BJ (cell line): ENCODE data around the gene RPL11. TPM values are rescaled to one million over a fixed set of nuclear protein-coding genes. Genes with fewer than 3 reads are reported as not detected.

Experiments used
- CTCF ChIA-PET: fragments of 350-600 bp; formaldehyde crosslinking; extraction: SDS; loops from one replicate; lab custom pipeline; 2021; ENCODE audit warnings: antibody characterized with exemption, inconsistent platforms; lab: Yijun Ruan, JAX
- POLR2A ChIA-PET: fragments of 300-600 bp; sonication (Branson Sonifier 250); formaldehyde crosslinking; extraction: SDS; loops from one replicate; lab custom pipeline; 2021; ENCODE audit warnings: antibody characterized with exemption; lab: Charles Lee
- DNase-seq: peaks from one replicate; pipeline ENCODE4 v3.0.0-alpha.2; 2011; ENCODE audit warnings: low read depth
- H3K27me3 ChIP-seq: 2 replicates; pipeline ENCODE4 v1.6.0; 2011; ENCODE audit warnings: low read length; ENCODE audit not compliant: control insufficient read depth, insufficient read depth
- H3K36me3 ChIP-seq: 2 replicates; pipeline ENCODE4 v1.5.1; 2011; ENCODE audit warnings: low read length; ENCODE audit not compliant: control insufficient read depth, insufficient read depth
- H3K4me3 ChIP-seq: 2 replicates; pipeline ENCODE4 v1.5.1; 2011; ENCODE audit warnings: low read depth, mild to moderate bottlenecking, control low read depth, low read length
- polyA plus RNA-seq: library from polyadenylated mRNA; depleted of rRNA; stranded (reverse); fragments of >200 nt; gene quantifications from 2 replicates; pipeline ENCODE4 v1.2.3, GENCODE V29; 2011
- TF ChIP-seq, protein P1 (sequence below): IDR thresholded peaks from 2 replicates; pipeline ENCODE4 v1.5.1; 2011; ENCODE audit warnings: low read depth, mild to moderate bottlenecking, control low read depth, inconsistent platforms, low read length, moderate library complexity; ENCODE audit not compliant: insufficient read depth

The RPL11 gene
- polyA plus RNA-seq, 1 experiment = 1,288 TPM

DNA sequence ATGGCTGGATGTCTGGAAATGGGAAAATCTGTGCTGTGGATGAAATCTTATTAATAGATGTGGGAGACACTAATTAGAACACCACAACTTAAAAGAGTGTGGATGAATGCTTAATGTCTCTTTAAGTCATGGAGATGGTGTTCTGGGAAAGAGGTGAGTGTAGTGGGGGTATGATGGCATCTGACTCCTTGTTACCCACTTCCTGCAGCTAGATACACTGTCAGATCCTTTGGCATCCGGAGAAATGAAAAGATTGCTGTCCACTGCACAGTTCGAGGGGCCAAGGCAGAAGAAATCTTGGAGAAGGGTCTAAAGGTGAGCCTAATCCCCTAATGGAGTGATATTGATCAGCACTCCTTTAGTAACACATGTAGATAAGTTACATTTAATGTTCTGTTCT lies 2.0 kb downstream of the RPL11 start:
- POLR2A ChIA-PET = interaction anchor here (0.6 kb wide), 1 partner anchor 28 kb away, joined by 5 read pairs; no protein-coding TSS in a partner anchor
- DNase-seq = no peak
- CTCF ChIA-PET = interaction anchor here (1.4 kb wide), 1 partner anchor 29 kb away, joined by 3 read pairs; no protein-coding TSS in a partner anchor
- TF ChIP-seq, protein P1, sequence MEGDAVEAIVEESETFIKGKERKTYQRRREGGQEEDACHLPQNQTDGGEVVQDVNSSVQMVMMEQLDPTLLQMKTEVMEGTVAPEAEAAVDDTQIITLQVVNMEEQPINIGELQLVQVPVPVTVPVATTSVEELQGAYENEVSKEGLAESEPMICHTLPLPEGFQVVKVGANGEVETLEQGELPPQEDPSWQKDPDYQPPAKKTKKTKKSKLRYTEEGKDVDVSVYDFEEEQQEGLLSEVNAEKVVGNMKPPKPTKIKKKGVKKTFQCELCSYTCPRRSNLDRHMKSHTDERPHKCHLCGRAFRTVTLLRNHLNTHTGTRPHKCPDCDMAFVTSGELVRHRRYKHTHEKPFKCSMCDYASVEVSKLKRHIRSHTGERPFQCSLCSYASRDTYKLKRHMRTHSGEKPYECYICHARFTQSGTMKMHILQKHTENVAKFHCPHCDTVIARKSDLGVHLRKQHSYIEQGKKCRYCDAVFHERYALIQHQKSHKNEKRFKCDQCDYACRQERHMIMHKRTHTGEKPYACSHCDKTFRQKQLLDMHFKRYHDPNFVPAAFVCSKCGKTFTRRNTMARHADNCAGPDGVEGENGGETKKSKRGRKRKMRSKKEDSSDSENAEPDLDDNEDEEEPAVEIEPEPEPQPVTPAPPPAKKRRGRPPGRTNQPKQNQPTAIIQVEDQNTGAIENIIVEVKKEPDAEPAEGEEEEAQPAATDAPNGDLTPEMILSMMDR = no peak
- no peaks in the 10 kb centered on the region for H3K27me3 ChIP-seq
- H3K36me3 ChIP-seq = peaks cover 14% of the 10 kb centered on the region
- no peak overlapping the region for H3K4me3 ChIP-seq

DNA sequence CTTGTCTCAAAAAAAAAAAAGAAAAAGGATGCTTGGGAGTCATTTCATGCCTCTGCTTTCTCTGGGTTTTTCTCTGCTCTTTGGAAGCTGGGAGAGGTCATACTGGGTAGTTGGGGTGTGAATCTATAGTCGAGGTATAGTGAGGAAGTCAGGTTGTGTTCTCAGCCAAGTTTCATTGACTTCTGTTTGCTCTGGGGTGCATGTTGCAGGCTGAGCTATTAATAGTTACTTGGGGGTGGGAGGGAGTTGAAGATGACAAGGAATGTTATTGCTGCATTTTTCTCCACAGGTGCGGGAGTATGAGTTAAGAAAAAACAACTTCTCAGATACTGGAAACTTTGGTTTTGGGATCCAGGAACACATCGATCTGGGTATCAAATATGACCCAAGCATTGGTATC lies 2.8 kb downstream of the RPL11 start:
- Histone ChIP-seq H3K36me3 (peaks cover 16% of the 10 kb centered on the region), H3K4me3 (no peak overlapping the region), H3K27me3 (no peaks in the 10 kb centered on the region)
- ChIA-PET POLR2A (interaction anchor here (0.7 kb wide), 1 partner anchor 18 kb away, joined by 7 read pairs; no protein-coding TSS in a partner anchor), CTCF (interaction anchor here (0.6 to 1.4 kb wide), 3 partner anchors 30 to 1215 kb away, joined by 3 read pairs; no protein-coding TSS in a partner anchor)
- no peak for DNase-seq
- TF ChIP-seq, protein P1 = no peak

DNA sequence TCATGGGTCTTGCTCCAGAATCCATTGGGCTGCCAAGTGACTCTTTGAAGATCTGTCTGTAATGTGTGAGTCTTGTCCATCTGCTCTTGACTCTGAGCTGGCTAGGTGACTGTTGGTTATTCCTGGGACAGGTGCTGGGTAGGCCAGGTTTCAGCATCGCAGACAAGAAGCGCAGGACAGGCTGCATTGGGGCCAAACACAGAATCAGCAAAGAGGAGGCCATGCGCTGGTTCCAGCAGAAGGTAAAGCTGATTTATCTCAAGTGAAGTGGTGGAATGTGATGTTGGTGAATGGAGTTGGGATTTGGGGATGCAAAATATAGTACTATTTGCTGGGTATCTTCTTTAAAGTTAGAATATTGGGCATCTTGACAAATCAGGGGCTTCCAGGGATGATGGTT lies 4.1 kb downstream of the RPL11 start:
- POLR2A ChIA-PET = no interaction called here

DNA sequence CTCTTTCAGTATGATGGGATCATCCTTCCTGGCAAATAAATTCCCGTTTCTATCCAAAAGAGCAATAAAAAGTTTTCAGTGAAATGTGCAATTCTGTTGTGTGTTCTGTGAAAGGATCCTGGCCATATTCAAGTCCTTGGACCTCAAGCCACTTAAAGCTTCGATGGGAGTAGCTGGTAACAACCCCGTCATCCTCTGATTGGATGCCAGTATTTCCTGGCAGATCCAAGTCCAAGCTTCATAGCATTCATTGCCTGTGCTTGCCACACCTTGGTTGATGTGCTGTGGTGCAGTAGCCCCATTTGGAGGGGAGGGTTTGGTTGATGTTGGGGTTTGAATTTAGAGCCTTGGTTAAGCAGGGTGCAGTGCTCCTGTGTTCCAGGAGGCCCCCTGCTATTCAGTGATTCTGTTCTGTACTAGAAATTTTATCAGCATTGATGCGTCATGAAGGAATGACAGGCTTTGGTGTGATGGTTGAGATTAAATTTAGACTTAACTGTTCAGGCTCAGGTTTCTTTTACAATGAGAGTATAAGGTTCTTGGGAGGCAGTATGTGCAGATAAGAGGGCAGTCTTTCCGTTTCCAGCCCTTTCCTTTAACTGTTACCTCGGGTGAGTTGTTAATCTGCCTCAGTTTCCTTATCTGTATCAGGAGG lies 4.9 kb downstream of the RPL11 start:
- TF ChIP-seq, protein P1 = no peak
- no peaks in the 10 kb centered on the region for H3K27me3 ChIP-seq
- no peak overlapping the region for H3K4me3 ChIP-seq
- POLR2A ChIA-PET = no interaction called here
- DNase-seq = no peak
- CTCF ChIA-PET = no interaction called here
- H3K36me3 ChIP-seq = peaks cover 27% of the 10 kb centered on the region

More for the DNA sequence above, 4.1 kb downstream of the RPL11 start:
- Histone ChIP-seq H3K27me3 (no peaks in the 10 kb centered on the region), H3K36me3 (peaks cover 23% of the 10 kb centered on the region), H3K4me3 (no peak overlapping the region)
- CTCF ChIA-PET = interaction anchor here (1.0 kb wide), 1 partner anchor 60 kb away, joined by 3 read pairs; no protein-coding TSS in a partner anchor
- DNase-seq = no peak
- TF ChIP-seq, protein P1 = no peak

DNA sequence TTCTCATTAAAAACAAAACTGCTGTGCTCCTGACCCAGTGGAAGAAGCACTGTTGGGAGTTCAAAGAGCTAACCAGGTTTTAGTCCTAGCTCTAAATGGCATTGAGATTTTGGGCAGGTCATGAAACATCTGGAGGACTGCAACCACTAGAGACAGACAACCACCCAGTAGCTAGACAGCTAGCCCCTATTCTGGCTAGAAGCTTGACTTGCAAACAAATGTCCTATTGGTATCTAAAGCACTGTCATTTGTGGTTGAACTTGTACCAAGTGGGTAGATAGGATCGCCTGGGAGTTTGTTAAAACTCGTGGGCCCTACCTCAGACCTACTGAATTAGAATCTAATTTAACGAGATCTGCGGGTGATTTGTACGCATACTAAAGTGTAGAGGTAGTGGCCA lies 6.9 kb downstream of the RPL11 start:
- Histone ChIP-seq H3K36me3 (peaks cover 36% of the 10 kb centered on the region), H3K27me3 (no peaks in the 10 kb centered on the region), H3K4me3 (no peak overlapping the region)
- POLR2A ChIA-PET = no interaction called here
- CTCF ChIA-PET = interaction anchor here (1.6 kb wide), 1 partner anchor 74 kb away, joined by 7 read pairs; no protein-coding TSS in a partner anchor
- no peak for DNase-seq
- TF ChIP-seq, protein P1 = no peak
